Measurements from ENCODE around the gene FOXK2. TPM values are rescaled to one million over a fixed set of nuclear protein-coding genes. Genes with fewer than 3 reads are reported as not detected.

FOXK2 gene
- total and polyA plus RNA-seq, 2 of the 8 experiments (the other 6 are each of a cell fraction or from before 2014, with no cell fraction given): 34.7 to 64.9 TPM

- TF ChIP-seq CHD7 (IDR thresholded peaks at IDR 0.05; ENCODE audit: insufficient replicate concordance, low read length): no peak
- no peak for TF ChIP-seq EP300 (IDR thresholded peaks at IDR 0.05; ENCODE audit: borderline replicate concordance in 1 of 2, low read depth in 2 of 2, low read length in 2 of 2)
- TF ChIP-seq SIX5 (IDR thresholded peaks at IDR 0.05; ENCODE audit: low read depth, low read length): no peak
- TF ChIP-seq MAFK (IDR thresholded peaks at IDR 0.05; ENCODE audit: low read depth, low read length): no peak
- no peak for TF ChIP-seq SIN3A (conservative IDR thresholded peaks at IDR 0.05 in 1 of 2, IDR thresholded peaks at IDR 0.05 in 1 of 2; ENCODE audit: low read depth in 1 of 2, low read length in 2 of 2)
- TF ChIP-seq KDM1A (IDR thresholded peaks at IDR 0.05; ENCODE audit: borderline replicate concordance, low read length): no peak
- TF ChIP-seq JUND (IDR thresholded peaks at IDR 0.05; ENCODE audit: low read length): no peak
- no peak for TF ChIP-seq TEAD4 (IDR thresholded peaks at IDR 0.05; ENCODE audit: low read depth, low read length)
- TF ChIP-seq RNF2 (IDR thresholded peaks at IDR 0.05; ENCODE audit: borderline replicate concordance, low read depth, low read length, missing control alignments, poor library complexity, severe bottlenecking): no peak
These were observed 77.5 kb downstream of the FOXK2 start (continued) for GRCh38 chr17:82596837-82597672.
